SIG-M5 (cell line): Measurements from ENCODE around the gene MPPE1.

Source experiments
- DNase-seq: peaks from one replicate; lab custom pipeline; 2025; lab: John Stamatoyannopoulos, UW

Gene MPPE1

DNA sequence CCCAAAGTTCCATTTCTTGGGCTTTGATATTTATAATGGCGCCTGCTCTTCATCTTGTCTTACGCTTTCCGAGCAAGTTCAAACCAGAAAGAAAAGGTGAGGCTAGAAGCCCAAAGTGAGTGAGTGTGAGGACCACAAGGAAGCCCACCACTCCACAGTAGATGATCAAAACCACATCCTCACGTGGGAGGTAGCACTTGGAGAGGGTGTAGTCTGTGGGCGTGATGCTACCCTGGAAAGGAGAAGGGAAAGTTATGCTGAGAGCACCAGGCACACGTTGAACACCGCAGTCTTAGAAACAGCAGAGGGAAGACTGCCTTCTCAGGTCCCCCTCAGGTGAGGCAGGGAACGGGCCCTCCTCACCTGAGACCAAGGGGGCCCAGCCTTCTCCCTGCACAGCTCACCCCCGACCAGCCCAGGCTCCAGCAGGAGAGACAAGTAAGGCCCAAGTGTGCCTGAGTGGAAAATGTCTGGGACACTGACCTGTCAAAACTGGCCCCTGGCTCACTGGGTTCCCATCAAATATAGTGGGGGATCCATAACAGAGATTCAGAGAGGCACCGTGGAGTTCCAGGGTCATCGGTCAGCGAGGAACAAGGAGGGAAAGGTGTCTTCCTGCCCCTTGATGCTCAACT is 23.6 kb downstream of the MPPE1 start:
- no peak for DNase-seq

DNA sequence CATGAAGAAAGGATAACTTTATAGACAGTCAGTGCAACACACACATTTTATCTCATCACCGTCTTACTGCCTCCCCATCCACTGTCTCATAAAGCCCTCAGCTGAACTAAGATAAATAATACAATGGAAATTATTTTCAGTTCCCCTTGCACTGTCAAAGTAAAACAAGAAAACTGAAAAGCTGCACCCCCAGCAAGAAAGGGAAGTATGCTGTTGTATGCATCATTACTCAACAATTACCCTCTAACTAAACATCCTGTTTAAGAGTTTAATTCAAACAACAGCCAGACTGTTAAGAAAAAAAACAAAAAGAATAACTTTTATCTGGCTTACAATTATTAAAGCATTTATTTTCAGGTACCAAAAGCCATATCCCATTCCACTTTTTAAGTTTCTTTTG is 25.0 kb downstream of the MPPE1 start:
- DNase-seq: peak; percentile 86

DNA sequence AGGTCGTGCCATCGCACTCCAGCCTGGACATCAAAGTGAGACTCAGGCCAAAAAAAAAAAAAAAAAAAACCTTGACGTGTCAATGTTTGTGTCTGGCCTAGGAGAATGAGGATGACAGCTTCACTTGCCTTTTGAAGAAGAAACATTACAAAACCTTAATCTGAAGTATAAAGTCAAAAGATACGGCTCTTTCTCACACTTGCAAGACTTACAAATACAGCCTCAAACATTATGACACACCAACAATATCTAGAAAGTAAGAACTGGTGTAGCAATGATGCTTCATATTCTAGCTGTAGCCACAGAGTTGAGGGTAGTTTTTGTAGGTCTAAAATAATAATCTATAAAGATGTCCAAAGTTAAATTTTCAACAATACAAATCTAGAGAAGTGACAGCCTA is 25.5 kb downstream of the MPPE1 start:
- DNase-seq: no peak

DNA sequence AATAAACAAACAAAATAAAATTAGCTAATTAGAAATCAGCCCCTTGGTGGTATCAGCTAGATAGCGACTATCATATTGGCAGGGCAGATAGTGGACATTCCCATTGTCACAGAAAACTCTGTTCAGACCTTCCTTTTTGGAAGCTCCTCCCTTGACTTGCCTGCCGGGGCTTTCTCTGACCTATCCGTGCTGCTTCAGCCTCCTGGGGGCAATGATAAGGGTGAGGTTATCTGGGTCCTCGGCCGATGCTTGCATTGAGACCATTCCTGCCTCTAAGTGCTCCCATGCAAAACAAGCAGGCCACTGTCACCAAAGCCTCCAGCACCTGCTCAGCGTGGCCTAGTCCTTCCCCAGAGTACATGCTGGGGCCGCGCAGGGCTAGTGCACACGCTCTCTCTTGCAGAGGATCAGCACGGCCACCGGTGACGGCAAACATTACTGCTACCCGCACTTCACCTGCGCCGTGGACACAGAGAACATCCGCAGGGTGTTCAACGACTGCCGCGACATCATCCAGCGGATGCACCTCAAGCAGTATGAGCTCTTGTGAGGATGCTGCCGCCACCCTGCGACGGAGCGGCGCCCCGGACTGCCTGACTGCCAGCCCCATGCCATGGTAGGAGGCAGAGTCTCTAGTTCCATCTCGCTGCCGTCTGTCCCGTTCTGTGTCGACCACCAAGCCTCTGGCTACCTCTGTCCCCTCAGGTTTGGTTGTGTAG is 27.4 kb downstream of the MPPE1 start:
- no peak for DNase-seq

DNA sequence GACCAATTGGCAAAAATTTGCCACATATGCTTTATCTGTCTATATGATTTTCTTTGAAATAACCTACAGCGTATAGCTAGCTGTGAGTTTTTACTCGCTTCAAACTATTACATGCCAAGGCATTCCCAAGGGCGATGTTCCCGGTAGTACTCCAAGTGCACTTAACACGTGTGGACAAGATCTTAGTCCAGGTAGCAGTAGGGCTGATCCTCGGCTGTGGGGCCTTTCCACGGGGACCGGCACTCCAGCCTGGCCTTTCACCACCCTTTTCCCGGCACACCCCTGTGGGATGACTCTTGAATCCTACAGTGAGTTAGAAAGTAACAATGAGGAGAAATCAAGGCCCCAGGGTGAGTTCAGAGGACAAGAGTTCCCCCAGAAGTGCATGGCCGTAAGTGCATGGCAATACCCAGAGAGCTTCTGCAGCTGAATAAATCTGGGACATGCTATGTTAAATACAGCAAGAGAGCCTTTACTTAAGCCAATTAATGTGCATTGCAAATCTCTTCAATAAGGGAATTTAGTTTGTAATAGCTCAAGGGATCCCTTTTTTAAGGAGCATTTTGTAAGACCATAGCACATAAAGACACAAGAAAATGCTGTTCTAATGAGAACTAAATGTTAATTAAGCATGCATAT is 30.5 kb downstream of the MPPE1 start:
- no peak for DNase-seq

DNA sequence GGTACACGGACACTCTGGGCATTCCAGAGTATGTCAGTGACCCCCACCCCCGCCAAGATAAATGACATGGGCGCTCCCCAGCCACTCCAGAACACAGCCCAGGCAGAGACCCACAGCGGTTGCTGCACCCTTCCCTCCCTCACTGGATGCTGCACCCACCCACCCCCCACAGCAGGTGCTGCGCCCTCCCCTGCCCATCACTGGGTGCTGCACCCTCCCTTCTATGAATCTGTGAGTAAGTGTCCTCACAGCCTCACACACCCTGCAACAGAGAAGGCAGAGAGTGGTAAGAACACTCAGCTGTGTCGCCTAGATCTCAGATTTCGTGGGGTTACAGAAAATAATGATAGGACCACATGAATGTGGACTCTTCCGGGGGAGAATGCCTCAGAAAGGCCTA is 33.4 kb downstream of the MPPE1 start:
- no peak for DNase-seq

DNA sequence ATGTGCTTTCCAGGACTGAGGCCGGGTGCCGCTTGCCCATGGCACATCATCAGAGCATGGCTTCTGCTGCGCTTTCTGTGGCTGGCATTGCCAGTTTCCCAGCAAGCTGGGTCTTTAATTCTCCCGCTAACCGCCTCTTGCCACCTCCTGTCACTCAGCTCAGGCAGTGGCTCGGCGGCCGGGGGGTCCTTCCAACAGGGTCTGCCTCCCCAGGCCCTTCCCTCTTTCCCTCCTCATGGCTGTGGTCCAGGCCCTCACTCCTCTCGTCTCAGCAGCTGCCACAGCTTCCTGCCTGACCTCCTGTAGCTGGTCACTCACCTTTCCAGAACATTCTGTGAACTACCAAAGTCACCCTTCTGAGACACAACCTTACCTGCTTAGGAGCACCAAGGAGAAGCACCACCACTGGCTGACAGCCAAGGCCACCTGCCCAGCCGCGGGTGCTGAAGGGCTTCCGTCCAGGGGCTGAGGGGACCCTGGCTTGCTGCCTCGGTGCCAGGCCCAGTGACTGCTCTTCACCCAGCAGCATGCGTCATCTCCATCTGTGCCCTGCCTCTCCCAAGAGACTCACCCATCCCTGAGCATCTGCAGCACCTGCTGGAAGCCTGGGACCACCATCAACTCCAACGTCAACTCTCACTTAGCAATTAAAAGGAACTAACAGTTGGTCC is 34.3 kb downstream of the MPPE1 start:
- no peak for DNase-seq

DNA sequence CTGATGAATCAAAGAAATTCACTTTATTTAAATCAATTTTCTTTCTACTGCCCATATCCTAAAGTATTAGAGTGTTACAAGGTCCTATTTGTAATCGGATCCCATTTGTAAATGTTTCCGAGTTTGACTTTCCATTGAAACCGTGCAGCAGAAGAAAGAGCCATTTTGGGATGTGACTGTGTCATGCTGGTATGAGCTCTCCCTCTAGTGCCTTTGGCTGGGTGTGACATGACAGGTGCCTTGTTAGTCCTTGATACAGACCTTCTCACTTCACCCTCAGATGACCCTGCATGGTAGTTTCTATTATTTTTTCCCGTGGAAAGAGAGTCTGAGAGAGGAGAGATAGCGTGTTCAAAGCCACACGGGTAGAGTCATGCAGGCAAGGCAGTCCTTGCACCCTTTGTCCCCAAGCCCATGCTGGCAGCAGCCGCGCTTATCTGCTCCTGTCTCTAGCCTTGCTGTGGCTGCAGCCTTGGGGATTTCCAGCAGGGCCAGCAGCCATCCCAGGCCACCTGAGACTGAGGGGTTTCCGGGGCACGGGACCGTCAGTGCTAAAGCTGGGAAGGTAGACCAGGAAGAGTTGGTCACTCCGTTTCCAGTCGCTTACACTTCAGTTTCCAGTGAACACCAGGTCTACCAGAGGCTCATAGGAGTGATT is 35.5 kb downstream of the MPPE1 start:
- DNase-seq: no peak

DNA sequence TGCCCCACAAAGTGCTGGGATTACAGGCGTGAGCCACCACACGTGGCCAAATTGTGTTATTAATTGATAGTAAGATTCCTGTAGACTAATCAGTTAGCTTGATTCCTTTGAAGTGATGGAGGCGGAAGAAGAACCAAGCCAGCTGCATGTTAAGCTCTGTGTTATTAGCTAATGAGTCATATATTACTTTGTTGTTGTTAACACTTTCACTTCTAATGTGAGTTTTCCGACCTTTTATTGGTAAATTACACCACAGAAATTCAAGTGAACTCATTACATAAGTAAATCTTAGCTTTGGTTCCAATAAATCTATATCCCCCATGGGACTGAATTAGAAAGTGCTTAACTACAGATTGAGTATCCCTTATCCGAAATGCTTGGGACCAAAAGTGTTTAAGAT is 36.6 kb downstream of the MPPE1 start:
- no peak for DNase-seq

DNA sequence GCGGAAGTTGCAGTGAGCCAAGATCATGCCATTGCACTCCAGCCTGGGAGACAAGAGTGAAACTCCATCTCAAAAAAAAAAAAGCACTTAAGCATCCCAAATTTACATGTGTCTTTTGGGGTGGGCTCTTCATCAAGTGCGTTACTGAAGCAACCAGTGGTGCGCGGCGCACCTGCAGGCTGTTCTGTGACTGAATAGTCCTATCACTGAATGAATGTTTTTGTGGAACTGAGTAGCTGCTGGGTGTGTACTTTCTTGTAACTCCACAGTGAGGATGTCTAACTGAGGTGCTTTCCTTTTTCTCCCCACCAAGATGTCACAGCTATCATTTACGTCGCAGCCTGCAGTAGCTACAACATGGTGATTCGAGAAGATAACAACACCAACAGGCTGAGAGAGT is 39.9 kb downstream of the MPPE1 start:
- DNase-seq: no peak

DNA sequence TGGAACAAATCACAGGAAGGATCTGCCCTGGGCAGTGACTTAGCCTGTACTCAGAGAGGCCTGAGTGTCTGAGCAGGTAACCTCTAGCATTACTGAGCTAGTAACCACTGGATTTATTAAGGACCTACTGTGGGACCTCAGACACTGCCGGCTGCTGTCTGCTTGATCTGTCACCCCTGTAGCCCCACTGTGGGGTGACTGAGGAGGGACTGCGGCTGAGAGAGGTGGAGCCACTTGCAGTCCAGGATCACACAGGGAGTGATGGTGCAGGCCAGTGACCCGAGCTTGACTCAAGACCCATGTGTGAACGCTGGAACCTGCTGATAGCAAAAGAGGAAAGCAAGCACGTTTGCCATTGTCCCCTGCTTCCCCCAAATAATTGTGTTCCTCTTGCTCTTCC is 41.4 kb downstream of the MPPE1 start:
- DNase-seq: no peak

DNA sequence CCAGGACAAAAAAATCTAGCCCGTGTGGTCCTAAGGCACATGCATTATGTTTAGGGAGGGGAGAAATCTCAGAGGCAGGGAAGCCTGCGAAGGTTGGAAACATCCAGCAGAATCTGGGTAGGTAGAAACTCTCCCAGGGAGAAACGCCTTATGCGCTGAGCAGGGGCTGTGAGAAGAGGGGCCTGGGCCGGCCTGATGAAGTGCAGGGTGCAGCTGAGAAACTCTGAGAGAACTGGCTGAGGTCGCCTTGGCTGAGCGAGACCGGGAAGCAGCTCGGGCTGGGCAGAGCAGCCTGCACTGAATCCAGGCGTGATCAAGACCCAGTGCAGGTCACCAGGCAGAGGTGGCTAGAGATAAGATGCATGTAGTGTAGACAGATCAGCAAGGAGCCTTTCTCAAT is 41.8 kb downstream of the MPPE1 start:
- DNase-seq: no peak

DNA sequence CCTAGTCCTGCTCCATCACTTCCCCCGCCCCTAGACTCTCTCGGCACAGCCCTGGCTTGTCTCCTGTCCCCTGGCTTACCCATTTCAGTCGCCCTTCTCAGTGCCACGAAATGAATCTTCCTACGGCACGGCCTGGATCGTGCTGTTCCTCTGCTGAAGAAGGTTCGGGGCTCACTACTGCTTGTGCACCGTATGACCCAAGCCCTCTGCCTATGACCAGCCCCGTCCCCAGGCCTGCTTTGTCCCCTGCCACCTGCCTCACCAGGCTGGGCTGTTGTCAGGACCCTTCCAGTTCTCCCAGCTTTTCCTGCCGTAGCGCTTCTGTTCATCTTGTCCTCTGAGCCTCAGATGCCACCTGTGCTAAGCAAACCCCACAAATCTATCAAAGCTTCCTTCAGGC is 43.0 kb downstream of the MPPE1 start:
- no peak for DNase-seq

DNA sequence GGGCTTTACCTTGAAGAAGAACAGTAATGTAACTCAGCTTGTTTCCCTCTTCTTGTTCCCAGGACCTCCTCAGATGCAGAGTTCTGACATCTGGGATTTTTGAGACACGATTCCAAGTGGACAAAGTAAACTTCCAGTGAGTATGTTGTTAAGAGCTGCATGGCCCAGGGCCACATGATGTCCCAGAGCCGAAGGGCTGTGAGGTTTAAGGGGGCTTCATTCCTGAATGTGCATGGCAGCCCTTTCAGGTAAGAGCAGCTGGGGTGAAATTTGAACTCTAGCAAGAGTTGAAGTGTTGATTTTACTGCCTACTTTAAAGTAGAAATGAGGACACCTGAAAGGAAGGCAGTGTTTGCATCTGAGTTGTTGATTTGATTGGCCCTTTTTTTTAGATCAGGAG is 43.6 kb downstream of the MPPE1 start:
- DNase-seq: no peak

DNA sequence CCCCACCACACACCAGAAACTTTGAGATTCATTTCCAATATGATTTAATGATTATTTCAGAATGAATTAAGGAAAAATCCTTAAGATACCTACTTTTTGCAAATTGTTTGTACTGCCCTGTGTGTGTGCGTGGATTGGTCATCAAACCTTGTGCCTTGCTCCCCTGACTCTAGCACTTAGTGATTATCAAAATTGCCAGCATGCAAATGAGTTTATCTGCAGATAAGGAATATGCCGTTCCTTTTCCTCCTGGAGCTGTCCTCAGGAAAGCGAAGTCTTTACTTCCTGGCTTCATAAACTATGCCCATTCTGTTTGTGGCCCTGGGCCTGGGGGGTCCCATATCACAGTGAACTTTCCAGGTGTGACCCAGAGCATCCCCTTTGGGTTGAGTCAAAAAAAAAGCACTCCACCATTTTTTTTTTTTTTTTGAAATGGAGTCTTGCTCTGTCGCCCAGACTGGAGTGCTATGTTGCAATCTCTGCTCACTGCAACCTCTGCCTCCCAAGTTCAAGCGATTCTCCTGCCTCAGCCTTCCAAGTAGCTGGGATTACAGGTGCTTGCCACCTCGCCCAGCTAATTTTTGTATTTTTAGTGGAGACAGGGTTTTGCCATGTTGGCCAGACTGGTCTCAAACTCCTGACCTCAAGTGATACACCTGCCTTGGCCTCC is 45.5 kb downstream of the MPPE1 start:
- no peak for DNase-seq

DNA sequence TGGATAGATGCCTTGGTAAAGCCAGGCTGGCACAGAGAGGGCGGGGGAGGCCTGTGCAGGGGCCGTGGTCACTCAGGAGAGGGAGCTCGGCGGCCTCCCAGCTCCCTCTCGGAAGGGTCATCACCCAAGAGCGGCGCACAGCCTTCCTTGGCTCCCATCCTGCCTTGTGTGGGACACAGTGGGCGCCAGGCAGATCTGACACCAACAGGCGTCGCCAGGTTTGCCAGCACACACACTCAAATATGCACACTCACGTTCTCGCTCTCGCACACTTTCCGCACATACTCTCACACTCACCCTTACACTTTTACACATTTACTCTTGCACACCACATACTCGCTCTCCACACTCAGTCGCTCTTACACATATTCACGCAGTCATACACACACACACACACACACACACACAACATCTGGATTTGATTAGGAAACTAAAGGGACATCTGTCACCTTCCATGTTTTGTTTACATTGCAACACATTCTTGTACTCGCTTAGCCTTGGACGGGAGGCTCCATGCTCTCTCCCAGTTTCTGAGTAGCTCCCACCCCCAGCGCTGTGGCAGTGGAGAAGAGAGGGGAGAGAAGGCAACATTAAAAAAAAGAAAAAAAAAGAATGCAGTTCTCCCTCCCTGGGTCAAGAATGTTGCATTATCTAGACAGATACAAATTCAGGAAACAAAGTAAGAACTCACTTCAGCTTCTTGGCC is 46.4 kb downstream of the MPPE1 start:
- DNase-seq: no peak

DNA sequence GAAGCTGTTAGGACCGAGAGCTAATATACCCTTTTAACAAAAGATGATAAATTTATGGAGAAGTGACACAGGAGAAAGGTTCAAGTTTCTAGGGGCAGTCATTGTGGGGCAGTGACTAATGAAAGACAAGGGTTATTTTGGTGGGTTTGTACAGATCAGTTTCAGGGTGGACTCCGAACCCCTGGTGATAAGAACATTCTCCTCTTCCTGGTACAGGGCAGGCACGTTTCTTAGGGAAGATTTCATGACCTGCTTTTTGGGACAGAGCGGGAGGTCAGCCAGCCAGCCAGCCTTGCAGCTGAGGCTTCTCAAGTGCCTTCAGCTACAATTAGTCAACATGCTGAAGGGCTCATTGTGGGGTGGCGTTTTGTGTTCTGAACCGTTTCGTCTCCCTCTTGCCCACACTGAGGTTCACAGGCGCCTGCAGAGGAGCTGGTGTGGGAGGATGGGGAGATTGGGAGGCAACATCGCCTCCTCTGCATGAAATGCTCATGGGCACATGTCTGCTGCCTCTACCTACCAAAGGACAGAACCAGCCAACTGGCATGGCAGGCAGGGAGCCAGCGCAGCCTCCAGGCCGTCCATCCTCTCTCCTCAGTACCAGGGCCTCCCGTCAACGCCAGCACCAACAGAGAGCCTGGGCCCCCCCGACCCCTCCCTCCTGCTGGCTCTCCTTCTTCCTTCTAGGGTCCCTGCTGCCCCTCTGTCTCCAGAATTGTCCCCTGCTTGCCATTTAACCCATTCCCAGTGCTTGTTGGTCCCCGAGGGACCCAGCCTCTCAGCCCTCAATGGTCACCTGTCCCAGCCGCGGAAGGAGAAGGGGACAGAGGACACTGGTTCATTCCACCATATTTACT is 47.3 kb downstream of the MPPE1 start:
- no peak for DNase-seq

DNA sequence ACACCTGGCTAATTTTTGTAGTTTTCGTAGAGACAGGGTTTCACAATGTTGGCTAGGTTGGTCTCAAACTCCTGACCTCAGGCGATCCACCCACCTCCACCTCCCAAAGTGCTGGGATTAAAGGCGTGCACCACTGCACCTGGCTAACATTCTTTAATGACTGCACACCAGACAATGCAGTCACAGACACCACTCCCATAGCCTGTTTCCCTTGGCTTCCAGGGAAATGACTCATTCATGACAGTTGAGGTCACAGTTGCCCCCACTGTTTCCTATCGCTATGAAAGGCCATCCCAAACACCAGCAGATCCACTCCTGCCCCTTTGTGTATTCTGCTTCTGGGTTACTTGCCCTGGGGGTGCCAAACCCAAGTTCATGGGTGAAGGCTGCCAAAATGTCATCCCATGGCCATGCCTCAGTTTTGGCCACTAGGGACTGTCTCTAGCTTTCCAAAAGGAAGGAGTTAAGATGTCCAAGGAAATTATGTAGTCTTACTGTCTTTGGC is 48.2 kb downstream of the MPPE1 start:
- DNase-seq: no peak

DNA sequence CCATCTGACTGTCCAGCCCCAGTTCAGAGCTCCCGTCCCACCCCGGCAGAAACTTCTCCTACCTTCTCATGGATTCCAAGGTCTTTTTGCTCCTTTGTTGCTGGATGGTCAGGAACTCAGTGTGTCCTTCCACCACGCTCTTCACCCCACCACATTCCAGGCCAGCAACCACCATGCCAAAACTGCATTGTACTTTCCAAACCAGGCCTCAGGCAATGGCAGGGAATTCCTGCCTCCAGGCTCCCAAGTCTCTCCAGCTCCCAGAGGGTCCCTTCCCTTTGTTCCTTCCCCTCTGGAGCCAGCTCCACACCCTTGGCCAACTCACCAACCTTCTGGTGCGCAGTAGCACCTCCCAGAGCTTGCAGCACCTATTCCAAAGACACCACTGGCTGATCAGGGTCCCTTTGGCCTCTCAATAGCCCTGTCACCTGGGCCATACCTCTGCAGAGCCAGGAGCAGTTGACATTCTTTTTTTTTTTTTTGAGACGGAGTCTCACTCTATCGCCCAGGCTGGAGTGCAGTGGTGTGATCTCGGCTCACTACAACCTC is 48.8 kb downstream of the MPPE1 start:
- DNase-seq: no peak
